HepG2 (cell line): ENCODE measurements around the gene SEC24B. TPM values are rescaled to one million over a fixed set of nuclear protein-coding genes. Genes with fewer than 3 reads are reported as not detected.

Source experiments
- ATAC-seq: fragments of 200-7000 bp; cut with Tn5 transposase; 3 replicates; pipeline ENCODE4 v1.9.1; 2020; ENCODE audit warnings: mild to moderate bottlenecking, moderate library complexity
- BruUV-seq: library from RNA; stranded (reverse); fragments of 400-500 nt; replicated peaks from 2 replicates; lab custom pipeline; 2021; lab: Mats Ljungman, UMichigan
- CTCF ChIA-PET: fragments of 300-600 bp; formaldehyde crosslinking; extraction: SDS; loops from one replicate; lab custom pipeline; 2021; ENCODE audit warnings: low total read pairs, inconsistent platforms, low intra/inter-chr PET ratio; lab: Yijun Ruan, JAX
- POLR2A ChIA-PET: fragments of 350-600 bp; sonication (Branson Sonifier 250); formaldehyde crosslinking; loops from one replicate; lab custom pipeline; 2020; ENCODE audit warnings: antibody characterized with exemption, inconsistent platforms; lab: Yijun Ruan, JAX
- DNase-seq: peaks from one replicate; pipeline ENCODE4 v3.0.0-alpha.2; 2015; ENCODE audit warnings: low spot score
- FAIRE-seq: peaks from 3 replicates; lab custom pipeline; 2011; peaks lifted over from hg19 to GRCh38; lab: Jason Lieb, UNC
- H2AFZ ChIP-seq: one replicate; pipeline ENCODE4 v1.6.1; 2011; ENCODE audit warnings: low read length, inconsistent platforms
- H3K27ac ChIP-seq: fragments of 300-600 bp; 3 replicates; pipeline ENCODE4 v1.8.0; 2011; ENCODE audit warnings: mixed run types, mild to moderate bottlenecking, mixed read lengths, low read length, inconsistent platforms; ENCODE audit not compliant: insufficient read depth; ENCODE audit errors: extremely low read length
- H3K27me3 ChIP-seq, 2 experiments: fragments of 200-600 bp in 1 of 2; 2 replicates in 1 of 2; 3 replicates in 1 of 2; pipeline versions ENCODE4 v1.6.0 to v1.8.0; 2011; ENCODE audit warnings: low read length in 2 of 2, mild to moderate bottlenecking in 2 of 2, moderate library complexity in 2 of 2, inconsistent platforms in 1 of 2; ENCODE audit not compliant: insufficient read depth in 2 of 2, control insufficient read depth in 1 of 2
- H3K36me3 ChIP-seq, 2 experiments: fragments of 200-600 bp in 1 of 2; replicated peaks in 1 of 2; 2 replicates in 1 of 2; 3 replicates in 1 of 2; pipeline versions ENCODE4 v1.5.1 to v1.8.0; 2011; ENCODE audit warnings: low read length in 2 of 2, inconsistent platforms in 1 of 2; ENCODE audit not compliant: insufficient read depth in 2 of 2, control insufficient read depth in 1 of 2
- H3K4me1 ChIP-seq: 2 replicates; pipeline ENCODE4 v1.5.1; 2012; ENCODE audit warnings: low read length, inconsistent platforms; ENCODE audit not compliant: insufficient read depth
- H3K4me2 ChIP-seq: 2 replicates; pipeline ENCODE4 v1.6.0; 2011; ENCODE audit warnings: low read depth, low read length, inconsistent platforms
- H3K4me3 ChIP-seq, 3 experiments: fragments of 200-600 bp in 1 of 3; sonication (generic), shearing (Covaris generic) in 1 of 3; replicated peaks in 1 of 3; 2 replicates each; pipeline ENCODE4 v1.5.1; 2011 to 2016; ENCODE audit warnings: low read length in 3 of 3, inconsistent platforms in 2 of 3, low read depth in 2 of 3, mild to moderate bottlenecking in 2 of 3, control low read depth in 1 of 3, mixed read lengths in 1 of 3; ENCODE audit not compliant: insufficient read depth in 1 of 3
- H3K79me2 ChIP-seq: one replicate; pipeline ENCODE4 v1.6.1; 2011; ENCODE audit warnings: low read length, inconsistent platforms; ENCODE audit not compliant: insufficient read depth
- H3K9ac ChIP-seq: 2 replicates; pipeline ENCODE4 v1.6.0; 2011; ENCODE audit warnings: mild to moderate bottlenecking, low read depth, low read length, inconsistent platforms; ENCODE audit not compliant: insufficient read depth
- H3K9me3 ChIP-seq: 2 replicates; pipeline ENCODE4 v1.5.1; 2012; ENCODE audit warnings: mild to moderate bottlenecking, low read length
- H4K20me1 ChIP-seq: 2 replicates; pipeline ENCODE4 v1.6.0; 2011; ENCODE audit warnings: inconsistent platforms, mild to moderate bottlenecking, low read length, moderate library complexity; ENCODE audit not compliant: insufficient read depth
- ARID4A ChIP-seq: sonication (generic); formaldehyde crosslinking; IDR thresholded peaks from 2 replicates; pipeline ENCODE4 v1.5.0; 2020; ENCODE audit warnings: mild to moderate bottlenecking, missing genetic modification reagents, borderline replicate concordance
- CCDC6 ChIP-seq: sonication (generic); formaldehyde crosslinking; IDR thresholded peaks from 2 replicates; pipeline ENCODE4 v1.8.1; 2022; ENCODE audit warnings: mild to moderate bottlenecking, missing genetic modification reagents, moderate library complexity
- FOXK2 ChIP-seq: fragments of 450-650 bp; IDR thresholded peaks from 2 replicates; pipeline ENCODE4 v1.6.1; 2016
- GZF1 ChIP-seq: sonication (generic); formaldehyde crosslinking; IDR thresholded peaks from 2 replicates; pipeline ENCODE4 v1.5.1; 2020; ENCODE audit warnings: mild to moderate bottlenecking, missing genetic modification reagents
- KDM4B ChIP-seq: sonication (generic); formaldehyde crosslinking; IDR thresholded peaks from 2 replicates; pipeline ENCODE4 v1.4.0; 2020; ENCODE audit warnings: missing genetic modification reagents
- MED1 ChIP-seq: sonication (generic); formaldehyde crosslinking; IDR thresholded peaks from 2 replicates; pipeline ENCODE4 v1.4.0; 2020; ENCODE audit warnings: missing genetic modification reagents
- NCOA5 ChIP-seq: sonication (generic); formaldehyde crosslinking; IDR thresholded peaks from 2 replicates; pipeline ENCODE4 v1.4.0; 2020; ENCODE audit warnings: missing genetic modification reagents
- NFE2 ChIP-seq: sonication (generic); formaldehyde crosslinking; IDR thresholded peaks from 2 replicates; pipeline ENCODE4 v1.4.0; 2020; ENCODE audit warnings: missing genetic modification reagents
- NFRKB ChIP-seq: fragments of 450-650 bp; IDR thresholded peaks from 2 replicates; pipeline ENCODE4 v1.6.1; 2017
- NFYB ChIP-seq: sonication (generic); formaldehyde crosslinking; IDR thresholded peaks from 2 replicates; pipeline ENCODE4 v1.4.0; 2020; ENCODE audit warnings: missing genetic modification reagents
- SSRP1 ChIP-seq: IDR thresholded peaks from 2 replicates; pipeline ENCODE4 v1.6.1; 2016; ENCODE audit warnings: control low read depth
- SYNCRIP ChIP-seq: fragments of 200-400 bp; formaldehyde crosslinking; IDR thresholded peaks from 2 replicates; pipeline ENCODE4 v1.6.1; 2018; ENCODE audit warnings: mild to moderate bottlenecking, low read depth, low read length; ENCODE audit not compliant: insufficient read depth
- TCF7L2 ChIP-seq: IDR thresholded peaks from 2 replicates; pipeline ENCODE4 v1.6.1; 2011; ENCODE audit warnings: mild to moderate bottlenecking, low read depth, low read length, moderate library complexity
- ZFYVE20 ChIP-seq: sonication (generic); formaldehyde crosslinking; IDR thresholded peaks from 2 replicates; pipeline ENCODE4 v1.8.0; 2023; ENCODE audit warnings: low read depth, mild to moderate bottlenecking, moderate library complexity, missing genetic modification reagents, borderline replicate concordance
- ZKSCAN5 ChIP-seq: sonication (generic); formaldehyde crosslinking; IDR thresholded peaks from 2 replicates; pipeline ENCODE4 v1.5.1; 2020; ENCODE audit warnings: mild to moderate bottlenecking, missing genetic modification reagents
- ZNF10 ChIP-seq: sonication (generic); formaldehyde crosslinking; IDR thresholded peaks from 2 replicates; pipeline ENCODE4 v1.4.0; 2020; ENCODE audit warnings: mild to moderate bottlenecking, low read depth, missing genetic modification reagents, borderline replicate concordance
- ZNF101 ChIP-seq: sonication (generic); formaldehyde crosslinking; IDR thresholded peaks from 2 replicates; pipeline ENCODE4 v1.4.0; 2020; ENCODE audit warnings: mild to moderate bottlenecking, low read depth, missing genetic modification reagents, borderline replicate concordance
- ZNF552 ChIP-seq: sonication (generic); formaldehyde crosslinking; IDR thresholded peaks from 2 replicates; pipeline ENCODE4 v1.9.0; 2022; ENCODE audit warnings: missing genetic modification reagents, mild to moderate bottlenecking, borderline replicate concordance
- ZNF564 ChIP-seq: sonication (generic); formaldehyde crosslinking; IDR thresholded peaks from 2 replicates; pipeline ENCODE4 v1.8.1; 2023; ENCODE audit warnings: mild to moderate bottlenecking, missing genetic modification reagents
- ZNF572 ChIP-seq: sonication (generic); formaldehyde crosslinking; IDR thresholded peaks from 2 replicates; pipeline ENCODE4 v1.5.1; 2020; ENCODE audit warnings: mild to moderate bottlenecking, missing genetic modification reagents
- WGBS: methylation state at CpG from one replicate; pipeline ENCODE4 v1.1.6; 2017; ENCODE audit warnings: low lambda C conversion rate; 5-methylcytosine and 5-hydroxymethylcytosine counted together
- in situ Hi-C: cut with HindIII; loops from 2 replicates; pipeline ENCODE4 v1.10.0; 2017; ENCODE audit warnings: low pct_unique_long_range_greater_than_20kb; ENCODE audit not compliant: extremely low pct_ligation_motif_present
- intact Hi-C: fragments of 100-400 bp; cut with micrococcal nuclease; formaldehyde crosslinking; loops from one replicate; pipeline ENCODE4 v1.10.0; 2022; ENCODE audit not compliant: unreplicated experiment
- polyA plus RNA-seq, 8 experiments: library from polyadenylated mRNA; depleted of rRNA in 3 of 8; stranded (reverse) in 7 of 8; unstranded in 1 of 8; fragments of >200 nt; fragmentation: Illumina TruSeq in 4 of 8; extraction: Trizol in 4 of 8; gene quantifications; 2 replicates each; pipeline versions ENCODE4 v1.2.1 to v1.2.3, GENCODE V29; 2011 to 2016; ENCODE audit warnings: low read depth in 4 of 8, missing spikeins in 1 of 8, mixed read lengths in 1 of 8; ENCODE audit not compliant: insufficient read depth in 1 of 8
- total RNA-seq, 5 experiments: library from RNA; depleted of rRNA; stranded (reverse); fragments of >200 nt; fragmentation: Illumina TruSeq; extraction: Trizol; gene quantifications; 2 replicates each; pipeline ENCODE4 v1.2.3, GENCODE V29; 2016; ENCODE audit warnings: low read depth in 1 of 5

Gene SEC24B
- total and polyA plus RNA-seq, 2 of the 13 experiments (the other 11 are each of a cell fraction or from before 2014, with no cell fraction given), result 14.6 to 39.0 TPM

DNA sequence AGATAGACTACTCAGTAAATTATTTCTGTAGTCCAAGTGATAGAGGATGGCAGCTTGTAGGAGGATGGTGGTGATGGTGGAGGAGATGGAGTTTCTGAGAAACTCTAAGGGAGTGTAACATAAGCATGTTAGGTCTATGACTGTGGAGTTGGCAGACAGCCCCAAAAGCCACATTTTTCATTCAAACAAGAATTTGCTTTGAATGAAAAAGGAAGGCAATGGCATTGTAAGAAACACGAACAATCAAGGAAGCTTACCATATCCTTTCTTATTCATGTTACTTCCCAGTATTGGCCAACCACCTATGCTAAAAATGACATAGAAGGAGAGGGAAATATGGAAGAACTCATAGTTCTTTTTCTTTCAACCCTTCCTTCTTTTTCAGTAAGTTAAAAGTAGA is 18.7 kb upstream of the SEC24B start:
- FAIRE-seq (no peak), DNase-seq (no peak), ATAC-seq (no peak)
- no TSS peak for BruUV-seq
- H3K4me2 ChIP-seq, result no peak overlapping the region
- 70% methylated on average over 1 of the region's 1 CpG for WGBS
- CTCF ChIA-PET, result no interaction called here
- no peaks in the 10 kb centered on the region for H3K4me1 ChIP-seq
- no peaks in the 10 kb centered on the region for H3K79me2 ChIP-seq
- H3K9ac ChIP-seq, result no peak overlapping the region
- no peak overlapping the region for H3K27ac ChIP-seq
- TF ChIP-seq ARID4A (CRISPR knock-in tag) (no peak), MED1 (CRISPR knock-in tag) (no peak), NFE2 (CRISPR knock-in tag) (no peak), ZKSCAN5 (no peak), SYNCRIP (no peak), FOXK2 (no peak), ZNF552 (CRISPR knock-in tag) (no peak), KDM4B (no peak), NCOA5 (no peak), ZFYVE20 (CRISPR knock-in tag) (no peak), SSRP1 (CRISPR knock-in tag) (no peak), ZNF10 (CRISPR knock-in tag) (no peak), ZNF564 (no peak), CCDC6 (CRISPR knock-in tag) (no peak), ZNF572 (no peak), GZF1 (no peak), TCF7L2 (no peak), NFYB (no peak), ZNF101 (CRISPR knock-in tag) (no peak), NFRKB (no peak)
- H3K36me3 ChIP-seq, result no peaks in the 10 kb centered on the region
- no peak overlapping the region for H3K4me3 ChIP-seq
- intact Hi-C loops, result no loop called here
- no peaks in the 10 kb centered on the region for H3K9me3 ChIP-seq
- POLR2A ChIA-PET, result no interaction called here
- H3K27me3 ChIP-seq, result no peaks in the 10 kb centered on the region
- H2AFZ ChIP-seq, result no peak overlapping the region
- no peaks in the 10 kb centered on the region for H4K20me1 ChIP-seq
- in situ Hi-C loops, result loop anchor here (10.0 to 25.0 kb wide), 2 partner anchors 728 to 1100 kb away; no protein-coding TSS in a partner anchor
